GM12878 (cell line): ENCODE results near the gene CDYL.

Experiments used
- ATF7 ChIP-seq: fragments of 450-650 bp; IDR thresholded peaks from 2 replicates; pipeline ENCODE4 v1.6.1; 2016; ENCODE audit warnings: low read depth, mild to moderate bottlenecking
- CBX3 ChIP-seq: fragments of 200-600 bp; sonication (generic); IDR thresholded peaks from 2 replicates; pipeline ENCODE4 v1.6.1; 2016; ENCODE audit warnings: low read depth, borderline replicate concordance
- EP300 ChIP-seq, 2 experiments: fragments of 150-350 bp in 1 of 2; IDR thresholded peaks; 2 replicates each; pipeline ENCODE4 v1.6.1; 2011 to 2012; ENCODE audit warnings: low read depth in 2 of 2, low read length in 2 of 2, borderline replicate concordance in 1 of 2, improper control_type of control experiment in 1 of 2, inconsistent platforms in 1 of 2; ENCODE audit not compliant: control insufficient read depth in 1 of 2
- JUNB ChIP-seq: IDR thresholded peaks from 2 replicates; pipeline ENCODE4 v1.6.1; 2016; ENCODE audit warnings: antibody characterized with exemption, mild to moderate bottlenecking
- JUND ChIP-seq: IDR thresholded peaks from 2 replicates; pipeline ENCODE4 v1.6.1; 2012; ENCODE audit warnings: low read depth, mild to moderate bottlenecking, low read length, improper control_type of control experiment, moderate library complexity
- NR2C2 ChIP-seq: IDR thresholded peaks from 2 replicates; pipeline ENCODE4 v1.6.1; 2011; ENCODE audit warnings: borderline replicate concordance, low read depth; ENCODE audit not compliant: control insufficient read depth, insufficient read length
- POLR2A ChIP-seq: IDR thresholded peaks from 2 replicates; pipeline ENCODE4 v1.6.1; 2011; ENCODE audit warnings: low read depth, mild to moderate bottlenecking, low read length
- POLR2AphosphoS5 ChIP-seq: IDR thresholded peaks from 2 replicates; pipeline ENCODE4 v1.6.1; 2011; ENCODE audit warnings: mild to moderate bottlenecking, low read length, inconsistent platforms
- RAD21 ChIP-seq: IDR thresholded peaks from 2 replicates; pipeline ENCODE4 v1.6.1; 2011; ENCODE audit warnings: mild to moderate bottlenecking, low read depth, low read length, moderate library complexity; ENCODE audit not compliant: insufficient read depth
- TAF1 ChIP-seq: IDR thresholded peaks from 2 replicates; pipeline ENCODE4 v1.6.1; 2011; ENCODE audit warnings: mild to moderate bottlenecking, low read depth, low read length, borderline replicate concordance
- TF ChIP-seq, protein P1 (sequence below), 3 experiments: IDR thresholded peaks in 2 of 3; conservative IDR thresholded peaks in 1 of 3; 2 replicates each; pipeline ENCODE4 v1.5.1; 2011; ENCODE audit warnings: low read depth in 3 of 3, low read length in 3 of 3, mild to moderate bottlenecking in 3 of 3, control low read depth in 2 of 3, moderate library complexity in 2 of 3, inconsistent platforms in 1 of 3, mixed read lengths in 1 of 3; ENCODE audit not compliant: control insufficient read depth in 2 of 3, insufficient read depth in 1 of 3; ENCODE audit errors: extremely low read depth in 1 of 3

DNA sequence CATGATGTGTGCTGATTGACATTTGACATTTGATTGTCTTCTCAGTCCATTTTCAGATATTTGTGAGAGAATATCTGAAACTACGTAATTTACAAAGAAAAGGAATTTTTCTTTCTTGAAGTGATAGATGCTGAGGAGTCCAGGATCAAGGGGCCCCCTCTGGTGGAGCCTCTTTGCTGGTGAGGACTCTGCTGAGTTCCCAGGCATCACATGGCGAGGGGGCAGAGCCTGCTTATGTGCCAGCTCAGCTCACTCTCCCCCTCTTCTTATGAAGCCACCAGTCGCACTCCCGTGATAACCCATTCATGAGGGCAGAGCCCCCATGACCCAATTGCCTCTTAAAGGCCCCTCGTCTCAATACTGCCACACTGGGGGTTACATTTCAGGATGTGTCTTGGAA, 136.4 kb downstream of the CDYL start:
- TF ChIP-seq JUND: no peak
- TF ChIP-seq NR2C2: no peak
- TF ChIP-seq, protein P1, sequence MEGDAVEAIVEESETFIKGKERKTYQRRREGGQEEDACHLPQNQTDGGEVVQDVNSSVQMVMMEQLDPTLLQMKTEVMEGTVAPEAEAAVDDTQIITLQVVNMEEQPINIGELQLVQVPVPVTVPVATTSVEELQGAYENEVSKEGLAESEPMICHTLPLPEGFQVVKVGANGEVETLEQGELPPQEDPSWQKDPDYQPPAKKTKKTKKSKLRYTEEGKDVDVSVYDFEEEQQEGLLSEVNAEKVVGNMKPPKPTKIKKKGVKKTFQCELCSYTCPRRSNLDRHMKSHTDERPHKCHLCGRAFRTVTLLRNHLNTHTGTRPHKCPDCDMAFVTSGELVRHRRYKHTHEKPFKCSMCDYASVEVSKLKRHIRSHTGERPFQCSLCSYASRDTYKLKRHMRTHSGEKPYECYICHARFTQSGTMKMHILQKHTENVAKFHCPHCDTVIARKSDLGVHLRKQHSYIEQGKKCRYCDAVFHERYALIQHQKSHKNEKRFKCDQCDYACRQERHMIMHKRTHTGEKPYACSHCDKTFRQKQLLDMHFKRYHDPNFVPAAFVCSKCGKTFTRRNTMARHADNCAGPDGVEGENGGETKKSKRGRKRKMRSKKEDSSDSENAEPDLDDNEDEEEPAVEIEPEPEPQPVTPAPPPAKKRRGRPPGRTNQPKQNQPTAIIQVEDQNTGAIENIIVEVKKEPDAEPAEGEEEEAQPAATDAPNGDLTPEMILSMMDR (IDR thresholded peaks at IDR 0.05 in 2 of 3, conservative IDR thresholded peaks at IDR 0.05 in 1 of 3; ENCODE audit: control insufficient read depth in 2 of 3, extremely low read depth in 1 of 3, insufficient read depth in 1 of 3, low read depth in 3 of 3, low read length in 3 of 3): no peak
- no peak for TF ChIP-seq EP300 (IDR thresholded peaks at IDR 0.05; ENCODE audit: borderline replicate concordance in 1 of 2, control insufficient read depth in 1 of 2, low read depth in 2 of 2, low read length in 2 of 2)
- TF ChIP-seq TAF1: no peak
- TF ChIP-seq POLR2AphosphoS5: no peak
- no peak for TF ChIP-seq RAD21
- no peak for TF ChIP-seq CBX3
- no peak for TF ChIP-seq JUNB
- no peak for TF ChIP-seq ATF7
- no peak for TF ChIP-seq POLR2A
